ENCODE results near the gene MIEN1. TPM values are rescaled to one million over a fixed set of nuclear protein-coding genes. Genes with fewer than 3 reads are reported as not detected.

MIEN1 gene
- total RNA-seq (10 to 100 TPM; 21.6 to 28.2 TPM), polyA plus RNA-seq (10 to 100 TPM; 63.9 to 82.4 TPM)
- long read RNA-seq, donor 1, transcript MIEN1-201 (4 exons, 1,006 nt), result major isoform, 6 of 8 reads
- long read RNA-seq, donor 1, partial matches to known transcripts, result 0 of 8 reads
- long read RNA-seq, donor 1, other reads (novel, unspliced or antisense), result 0 of 8 reads
- long read RNA-seq, donor 2, transcript MIEN1-201 (4 exons, 1,006 nt), result major isoform, 10 of 13 reads
- long read RNA-seq, donor 2, partial matches to known transcripts, result 1 of 13 reads
- long read RNA-seq, donor 2, other reads (novel, unspliced or antisense), result 0 of 13 reads

- Histone ChIP-seq H3K9me3 (ENCODE audit: control insufficient read depth, low read length) (no peaks in the 10 kb centered on the region), H3K27ac (ENCODE audit: low read depth in 1 of 2, low read length in 2 of 2) (peak within 1 kb of the TSS in 1 of 2 donors; percentile 60), H3K36me3 (ENCODE audit: control insufficient read depth in 1 of 2, insufficient read depth in 2 of 2, low read length in 1 of 2) (peaks cover 0 to 2% of the 10 kb centered on the region in 2 donors), H3K4me1 (ENCODE audit: control insufficient read depth in 1 of 2, insufficient read depth in 2 of 2, low read length in 2 of 2) (no peaks in the 10 kb centered on the region), H3K4me3 (ENCODE audit: low read length in 2 of 2) (peak within 1 kb of the TSS; percentile 34 to 66), H3K27me3 (ENCODE audit: control insufficient read depth in 1 of 2, insufficient read depth in 2 of 2, low read length in 1 of 2) (no peaks in the 10 kb centered on the region)
- WGBS, 2 donors, result 1% methylated on average over 55 to 65 of the region's 65 CpGs
- peak; percentile 98 for ATAC-seq (ENCODE audit: low FRiP score)
- DNase-seq, result peak; percentile 93 to 98
- intact Hi-C loops (cut with DNase I), result loop anchor here (1.0 to 5.0 kb wide), 4 partner anchors 24 to 108 kb away; partner anchors contain the start of gene STARD3 (in 1 of the 2)
Measured at GRCh38 chr17:39730095-39730921, at the start of gene MIEN1. MIEN1 (minus strand) TSS chr17:39730532; CDS start chr17:39730495, 37 bp downstream.

- intact Hi-C loops (cut with DNase I), result no loop called here
- ATAC-seq (ENCODE audit: low FRiP score) (no peak), DNase-seq (no peak)
- H3K27me3 ChIP-seq (ENCODE audit: control insufficient read depth in 1 of 2, insufficient read depth in 2 of 2, low read length in 1 of 2), result no peaks in the 10 kb centered on the region
- no peaks in the 10 kb centered on the region for H3K9me3 ChIP-seq (ENCODE audit: control insufficient read depth, low read length)
- H3K27ac ChIP-seq (ENCODE audit: low read depth in 1 of 2, low read length in 2 of 2), result no peak overlapping the region
- no peaks in the 10 kb centered on the region for H3K36me3 ChIP-seq (ENCODE audit: control insufficient read depth in 1 of 2, insufficient read depth in 2 of 2, low read length in 1 of 2)
- H3K4me1 ChIP-seq (ENCODE audit: control insufficient read depth in 1 of 2, insufficient read depth in 2 of 2, low read length in 2 of 2), result peaks cover 2% of the 10 kb centered on the region in 2 donors
- no peak overlapping the region for H3K4me3 ChIP-seq (ENCODE audit: low read length in 2 of 2)
- 73 to 76% methylated on average over 11 of the region's 11 CpGs for WGBS, 2 donors
Measured at GRCh38 chr17:39777534-39778365, 47.4 kb upstream of the MIEN1 start.

GRCh38 chr17:39776252-39776651 is 45.9 kb upstream of the MIEN1 start:
- no peaks in the 10 kb centered on the region for H3K36me3 ChIP-seq (ENCODE audit: control insufficient read depth in 1 of 2, insufficient read depth in 2 of 2, low read length in 1 of 2)
- no peaks in the 10 kb centered on the region for H3K4me1 ChIP-seq (ENCODE audit: control insufficient read depth in 1 of 2, insufficient read depth in 2 of 2, low read length in 2 of 2)
- H3K9me3 ChIP-seq (ENCODE audit: control insufficient read depth, low read length), result no peaks in the 10 kb centered on the region
- intact Hi-C loops (cut with DNase I), result no loop called here
- no peak for DNase-seq
- no peak for ATAC-seq (ENCODE audit: low FRiP score)
- no peak overlapping the region for H3K4me3 ChIP-seq (ENCODE audit: low read length in 2 of 2)
- no peak overlapping the region for H3K27ac ChIP-seq (ENCODE audit: low read depth in 1 of 2, low read length in 2 of 2)
- H3K27me3 ChIP-seq (ENCODE audit: control insufficient read depth in 1 of 2, insufficient read depth in 2 of 2, low read length in 1 of 2), result no peaks in the 10 kb centered on the region

- Histone ChIP-seq H3K4me3 (ENCODE audit: low read length in 2 of 2) (no peak overlapping the region), H3K36me3 (ENCODE audit: control insufficient read depth in 1 of 2, insufficient read depth in 2 of 2, low read length in 1 of 2) (no peaks in the 10 kb centered on the region), H3K4me1 (ENCODE audit: control insufficient read depth in 1 of 2, insufficient read depth in 2 of 2, low read length in 2 of 2) (no peaks in the 10 kb centered on the region), H3K27me3 (ENCODE audit: control insufficient read depth in 1 of 2, insufficient read depth in 2 of 2, low read length in 1 of 2) (no peaks in the 10 kb centered on the region), H3K9me3 (ENCODE audit: control insufficient read depth, low read length) (no peaks in the 10 kb centered on the region), H3K27ac (ENCODE audit: low read depth in 1 of 2, low read length in 2 of 2) (no peak overlapping the region)
- intact Hi-C loops (cut with DNase I), result no loop called here
- DNase-seq (no peak), ATAC-seq (ENCODE audit: low FRiP score) (no peak)
- WGBS, 2 donors, result 88 to 95% methylated on average over 2 of the region's 2 CpGs
Measured at GRCh38 chr17:39775031-39775430, 44.7 kb upstream of the MIEN1 start.

GRCh38 chr17:39774047-39774446 is 43.7 kb upstream of the MIEN1 start:
- H3K27ac ChIP-seq (ENCODE audit: low read depth in 1 of 2, low read length in 2 of 2), result no peak overlapping the region
- DNase-seq (no peak), ATAC-seq (ENCODE audit: low FRiP score) (no peak)
- H3K9me3 ChIP-seq (ENCODE audit: control insufficient read depth, low read length), result no peaks in the 10 kb centered on the region
- no peaks in the 10 kb centered on the region for H3K36me3 ChIP-seq (ENCODE audit: control insufficient read depth in 1 of 2, insufficient read depth in 2 of 2, low read length in 1 of 2)
- 90 to 96% methylated on average over 4 of the region's 4 CpGs for WGBS, 2 donors
- H3K4me1 ChIP-seq (ENCODE audit: control insufficient read depth in 1 of 2, insufficient read depth in 2 of 2, low read length in 2 of 2), result no peaks in the 10 kb centered on the region
- intact Hi-C loops (cut with DNase I), result no loop called here
- no peaks in the 10 kb centered on the region for H3K27me3 ChIP-seq (ENCODE audit: control insufficient read depth in 1 of 2, insufficient read depth in 2 of 2, low read length in 1 of 2)
- no peak overlapping the region for H3K4me3 ChIP-seq (ENCODE audit: low read length in 2 of 2)

GRCh38 chr17:39772987-39773934 is 42.9 kb upstream of the MIEN1 start:
- Histone ChIP-seq H3K27ac (ENCODE audit: low read depth in 1 of 2, low read length in 2 of 2) (no peak overlapping the region), H3K4me3 (ENCODE audit: low read length in 2 of 2) (no peak overlapping the region), H3K9me3 (ENCODE audit: control insufficient read depth, low read length) (no peaks in the 10 kb centered on the region), H3K4me1 (ENCODE audit: control insufficient read depth in 1 of 2, insufficient read depth in 2 of 2, low read length in 2 of 2) (no peaks in the 10 kb centered on the region), H3K36me3 (ENCODE audit: control insufficient read depth in 1 of 2, insufficient read depth in 2 of 2, low read length in 1 of 2) (no peaks in the 10 kb centered on the region), H3K27me3 (ENCODE audit: control insufficient read depth in 1 of 2, insufficient read depth in 2 of 2, low read length in 1 of 2) (no peaks in the 10 kb centered on the region)
- WGBS, 2 donors, result 91 to 93% methylated on average over 7 of the region's 7 CpGs
- intact Hi-C loops (cut with DNase I), result no loop called here
- DNase-seq (no peak), ATAC-seq (ENCODE audit: low FRiP score) (no peak)

GRCh38 chr17:39772415-39772814 is 42.1 kb upstream of the MIEN1 start:
- no peak overlapping the region for H3K27ac ChIP-seq (ENCODE audit: low read depth in 1 of 2, low read length in 2 of 2)

More at GRCh38 chr17:39772415-39772814, 42.1 kb upstream of the MIEN1 start:
- intact Hi-C loops (cut with DNase I), result no loop called here
- no peaks in the 10 kb centered on the region for H3K4me1 ChIP-seq (ENCODE audit: control insufficient read depth in 1 of 2, insufficient read depth in 2 of 2, low read length in 2 of 2)
- no peaks in the 10 kb centered on the region for H3K9me3 ChIP-seq (ENCODE audit: control insufficient read depth, low read length)
- DNase-seq (no peak), ATAC-seq (ENCODE audit: low FRiP score) (no peak)
- H3K36me3 ChIP-seq (ENCODE audit: control insufficient read depth in 1 of 2, insufficient read depth in 2 of 2, low read length in 1 of 2), result no peaks in the 10 kb centered on the region
- H3K27me3 ChIP-seq (ENCODE audit: control insufficient read depth in 1 of 2, insufficient read depth in 2 of 2, low read length in 1 of 2), result no peaks in the 10 kb centered on the region
- H3K4me3 ChIP-seq (ENCODE audit: low read length in 2 of 2), result no peak overlapping the region

All from aorta (tissue), 5 donors.